ENCODE data around the gene OOSP3. TPM values are rescaled to one million over a fixed set of nuclear protein-coding genes. Genes with fewer than 3 reads are reported as not detected.
A peak's percentile ranks its signal among the peaks of the same experiment; 100 is the strongest.
"Not testable (repeated sequence)": the region's sequence is repeated elsewhere in the genome, so short reads cannot be mapped to it uniquely, and the experiment has no call there.

OOSP3 gene
- total RNA-seq, 1 experiment from 2014 or later: not detected

DNA sequence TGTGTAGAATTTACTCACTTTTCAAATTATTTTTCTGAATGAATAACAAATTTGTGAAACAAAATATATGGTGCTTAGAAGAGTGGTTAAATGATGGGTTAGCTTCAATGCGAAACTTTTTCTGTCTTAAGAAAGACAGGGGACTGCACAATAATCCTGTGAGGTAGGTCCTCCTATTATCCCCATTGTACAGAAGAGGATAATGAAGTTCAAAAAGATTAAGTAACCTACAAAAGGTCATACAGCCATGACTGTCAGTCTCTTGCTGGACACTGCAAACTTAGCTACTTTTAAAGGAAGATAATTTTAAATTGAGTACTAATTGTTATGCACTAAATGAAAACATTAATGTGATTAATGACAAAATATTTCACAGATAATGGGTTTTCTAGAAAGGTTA lies 5.0 kb downstream of the OOSP3 start:
- no peaks in the 10 kb centered on the region for H3K4me1 ChIP-seq (ENCODE audit: insufficient read depth, low read length, poor library complexity, severe bottlenecking)
- TF ChIP-seq EZH2 (IDR thresholded peaks at IDR 0.05; ENCODE audit: borderline replicate concordance, low read depth, low read length, poor library complexity, severe bottlenecking): no peak
- TF ChIP-seq, protein P1, sequence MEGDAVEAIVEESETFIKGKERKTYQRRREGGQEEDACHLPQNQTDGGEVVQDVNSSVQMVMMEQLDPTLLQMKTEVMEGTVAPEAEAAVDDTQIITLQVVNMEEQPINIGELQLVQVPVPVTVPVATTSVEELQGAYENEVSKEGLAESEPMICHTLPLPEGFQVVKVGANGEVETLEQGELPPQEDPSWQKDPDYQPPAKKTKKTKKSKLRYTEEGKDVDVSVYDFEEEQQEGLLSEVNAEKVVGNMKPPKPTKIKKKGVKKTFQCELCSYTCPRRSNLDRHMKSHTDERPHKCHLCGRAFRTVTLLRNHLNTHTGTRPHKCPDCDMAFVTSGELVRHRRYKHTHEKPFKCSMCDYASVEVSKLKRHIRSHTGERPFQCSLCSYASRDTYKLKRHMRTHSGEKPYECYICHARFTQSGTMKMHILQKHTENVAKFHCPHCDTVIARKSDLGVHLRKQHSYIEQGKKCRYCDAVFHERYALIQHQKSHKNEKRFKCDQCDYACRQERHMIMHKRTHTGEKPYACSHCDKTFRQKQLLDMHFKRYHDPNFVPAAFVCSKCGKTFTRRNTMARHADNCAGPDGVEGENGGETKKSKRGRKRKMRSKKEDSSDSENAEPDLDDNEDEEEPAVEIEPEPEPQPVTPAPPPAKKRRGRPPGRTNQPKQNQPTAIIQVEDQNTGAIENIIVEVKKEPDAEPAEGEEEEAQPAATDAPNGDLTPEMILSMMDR (conservative IDR thresholded peaks at IDR 0.05; ENCODE audit: low read depth, low read length): no peak
- no peak overlapping the region for H3K4me3 ChIP-seq (ENCODE audit: low read depth, low read length, poor library complexity, severe bottlenecking)
- H3K27me3 ChIP-seq (replicated peaks; ENCODE audit: insufficient read depth, low read depth, low read length, poor library complexity): no peaks in the 10 kb centered on the region
- CTCF ChIA-PET: interaction anchor here (0.5 kb wide), 1 partner anchor 1930 kb away, joined by 3 read pairs; no protein-coding TSS in a partner anchor
- POLR2A ChIA-PET (ENCODE audit: low non-redundant PET): no interaction called here
- no TSS peak for BruUV-seq (replicated peaks)
- intact Hi-C loops (cut with micrococcal nuclease; ENCODE audit: unreplicated experiment): no loop called here
- H3K36me3 ChIP-seq (ENCODE audit: insufficient read depth, low read length, poor library complexity, severe bottlenecking): no peaks in the 10 kb centered on the region
- no peak for DNase-seq (ENCODE audit: low spot score)
- no peak overlapping the region for H3K27ac ChIP-seq (ENCODE audit: low read depth, low read length, poor library complexity, severe bottlenecking)
- no peaks in the 10 kb centered on the region for H3K9me3 ChIP-seq (ENCODE audit: low read depth, low read length, poor library complexity, severe bottlenecking)

DNA sequence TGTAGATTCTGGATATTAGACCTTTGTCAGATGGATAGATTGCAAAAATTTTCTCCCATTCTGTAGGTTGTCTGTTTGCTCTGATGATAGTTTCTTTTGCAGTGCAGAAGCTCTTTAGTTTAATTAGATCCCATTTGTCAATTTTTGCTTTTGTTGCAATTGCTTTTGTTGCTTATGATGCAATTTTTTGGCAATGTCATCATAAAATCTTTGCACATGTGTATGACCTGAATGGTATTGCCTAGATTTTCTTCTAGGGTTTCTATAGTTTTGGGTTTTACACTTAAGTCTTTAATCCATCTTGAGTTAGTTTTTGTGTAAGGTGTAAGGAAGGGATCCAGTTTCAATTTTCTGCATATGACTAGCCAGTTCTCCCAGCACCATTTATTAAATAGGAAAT lies 8.6 kb downstream of the OOSP3 start:
- H3K9me3 ChIP-seq (ENCODE audit: low read depth, low read length, poor library complexity, severe bottlenecking); intact Hi-C loops (cut with micrococcal nuclease; ENCODE audit: unreplicated experiment); DNase-seq (ENCODE audit: low spot score); H3K4me1 ChIP-seq (ENCODE audit: insufficient read depth, low read length, poor library complexity, severe bottlenecking); H3K4me3 ChIP-seq (ENCODE audit: low read depth, low read length, poor library complexity, severe bottlenecking); POLR2A ChIA-PET (ENCODE audit: low non-redundant PET); H3K36me3 ChIP-seq (ENCODE audit: insufficient read depth, low read length, poor library complexity, severe bottlenecking); CTCF ChIA-PET; H3K27me3 ChIP-seq (replicated peaks; ENCODE audit: insufficient read depth, low read depth, low read length, poor library complexity); BruUV-seq (replicated peaks); H3K27ac ChIP-seq (ENCODE audit: low read depth, low read length, poor library complexity, severe bottlenecking): not testable (repeated sequence)

DNA sequence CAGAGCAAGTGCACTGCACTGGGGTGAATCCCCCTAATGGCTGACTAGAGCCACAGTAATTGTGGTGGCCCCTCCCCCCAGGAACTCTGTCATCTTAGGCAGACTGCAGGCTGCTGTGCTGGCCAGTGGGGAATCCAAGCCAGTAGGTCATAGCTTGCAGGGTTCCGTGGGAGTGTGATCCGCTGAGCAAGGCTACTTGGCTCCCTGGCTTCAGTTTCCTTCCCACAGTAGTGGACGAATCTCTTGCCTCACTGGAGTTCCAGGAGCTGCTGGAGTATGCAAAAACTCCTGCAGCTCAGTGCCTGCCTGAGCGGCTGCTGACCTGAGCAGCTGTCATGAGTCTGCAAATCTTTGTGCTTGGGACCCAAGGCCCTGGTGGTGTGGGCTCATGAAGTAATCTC lies 13.2 kb downstream of the OOSP3 start:
- CTCF ChIA-PET: no interaction called here
- TF ChIP-seq, protein P1 (conservative IDR thresholded peaks at IDR 0.05; ENCODE audit: low read depth, low read length): no peak
- TF ChIP-seq EZH2 (IDR thresholded peaks at IDR 0.05; ENCODE audit: borderline replicate concordance, low read depth, low read length, poor library complexity, severe bottlenecking): no peak

DNA sequence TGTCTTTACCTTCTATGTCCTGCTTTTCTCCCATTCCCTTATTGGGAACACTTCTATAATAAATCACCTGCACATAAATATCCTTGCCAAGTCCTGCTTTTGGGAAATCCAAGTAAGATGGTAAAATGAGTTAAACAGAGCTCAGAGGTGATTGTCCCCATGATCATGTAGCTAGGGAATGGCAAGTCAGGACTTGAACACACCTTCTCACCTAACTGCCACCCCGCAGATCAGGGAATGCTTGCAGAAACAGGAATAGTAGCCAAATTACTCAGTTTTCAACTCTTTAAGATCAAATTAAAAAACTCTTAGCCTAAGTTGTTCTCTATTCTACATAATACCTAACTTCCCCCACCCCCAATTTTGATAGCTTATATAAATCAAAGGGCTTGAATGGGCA lies 16.0 kb downstream of the OOSP3 start:
- TF ChIP-seq, protein P1 (conservative IDR thresholded peaks at IDR 0.05; ENCODE audit: low read depth, low read length): no peak
- no peak for TF ChIP-seq EZH2 (IDR thresholded peaks at IDR 0.05; ENCODE audit: borderline replicate concordance, low read depth, low read length, poor library complexity, severe bottlenecking)
- Histone ChIP-seq H3K4me3 (ENCODE audit: low read depth, low read length, poor library complexity, severe bottlenecking) (no peak overlapping the region), H3K27ac (ENCODE audit: low read depth, low read length, poor library complexity, severe bottlenecking) (no peak overlapping the region), H3K4me1 (ENCODE audit: insufficient read depth, low read length, poor library complexity, severe bottlenecking) (peaks cover 2% of the 10 kb centered on the region), H3K9me3 (ENCODE audit: low read depth, low read length, poor library complexity, severe bottlenecking) (peaks cover under 1% of the 10 kb centered on the region), H3K27me3 (replicated peaks; ENCODE audit: insufficient read depth, low read depth, low read length, poor library complexity) (peaks cover 10% of the 10 kb centered on the region), H3K36me3 (ENCODE audit: insufficient read depth, low read length, poor library complexity, severe bottlenecking) (no peaks in the 10 kb centered on the region)
- intact Hi-C loops (cut with micrococcal nuclease; ENCODE audit: unreplicated experiment): no loop called here
- no TSS peak for BruUV-seq (replicated peaks)
- ChIA-PET CTCF (no interaction called here), POLR2A (ENCODE audit: low non-redundant PET) (interaction anchor here (0.5 kb wide), 1 partner anchor 15 kb away, joined by 3 read pairs; no protein-coding TSS in a partner anchor)
- no peak for DNase-seq (ENCODE audit: low spot score)

More for the DNA sequence above, 13.2 kb downstream of the OOSP3 start:
- Histone ChIP-seq H3K36me3 (ENCODE audit: insufficient read depth, low read length, poor library complexity, severe bottlenecking) (no peaks in the 10 kb centered on the region), H3K9me3 (ENCODE audit: low read depth, low read length, poor library complexity, severe bottlenecking) (peaks cover 7% of the 10 kb centered on the region), H3K27ac (ENCODE audit: low read depth, low read length, poor library complexity, severe bottlenecking) (no peak overlapping the region), H3K4me1 (ENCODE audit: insufficient read depth, low read length, poor library complexity, severe bottlenecking) (no peaks in the 10 kb centered on the region), H3K27me3 (replicated peaks; ENCODE audit: insufficient read depth, low read depth, low read length, poor library complexity) (peaks cover 10% of the 10 kb centered on the region), H3K4me3 (ENCODE audit: low read depth, low read length, poor library complexity, severe bottlenecking) (no peak overlapping the region)
- peak; percentile 7 for DNase-seq (ENCODE audit: low spot score)
- BruUV-seq (replicated peaks): no TSS peak
- intact Hi-C loops (cut with micrococcal nuclease; ENCODE audit: unreplicated experiment): no loop called here
- POLR2A ChIA-PET (ENCODE audit: low non-redundant PET): no interaction called here

Measured in A673 (cell line).